Thoracic aorta (tissue), 2 donors: ENCODE results near the gene CDX1. TPM values are rescaled to one million over a fixed set of nuclear protein-coding genes. Genes with fewer than 3 reads are reported as not detected.

Experiments
- ATAC-seq: fragments of 150-250 bp; one replicate; pipeline ENCODE4 v1.8.0; 2017; ENCODE audit warnings: low read depth; ENCODE audit not compliant: insufficient number of reproducible peaks, low FRiP score
- DNase-seq: peaks from one replicate; pipeline ENCODE4 v3.0.0-alpha.2; 2020; ENCODE audit warnings: low spot score
- H3K27ac ChIP-seq, 2 donors: fragments of 200-600 bp; sonication (generic); 1 replicate in 1 of 2; 2 replicates in 1 of 2; pipeline ENCODE4 v1.5.1; 2016; ENCODE audit warnings: mild to moderate bottlenecking in 2 of 2, moderate library complexity in 2 of 2
- H3K27me3 ChIP-seq: fragments of 200-600 bp; sonication (generic); replicated peaks from 2 replicates; pipeline ENCODE4 v1.6.0; 2016; ENCODE audit warnings: mild to moderate bottlenecking; ENCODE audit not compliant: insufficient read depth
- H3K36me3 ChIP-seq: fragments of 200-600 bp; sonication (generic); one replicate; pipeline ENCODE4 v1.5.1; 2016
- H3K4me1 ChIP-seq, 2 donors: fragments of 200-600 bp; sonication (generic); 1 replicate in 1 of 2; 2 replicates in 1 of 2; pipeline versions ENCODE4 v1.5.1 to v1.6.0; 2016; ENCODE audit warnings: low read depth in 2 of 2, mild to moderate bottlenecking in 1 of 2; ENCODE audit not compliant: control insufficient read depth in 1 of 2
- H3K4me3 ChIP-seq: fragments of 200-600 bp; sonication (generic); 2 replicates; pipeline ENCODE4 v1.5.1; 2016; ENCODE audit warnings: mild to moderate bottlenecking
- H3K9me3 ChIP-seq: fragments of 200-600 bp; sonication (generic); 2 replicates; pipeline ENCODE4 v1.5.1; 2016
- total RNA-seq, 2 donors: library from RNA; depleted of rRNA; stranded (reverse); fragments of >200 nt; gene quantifications; one replicate each; pipeline versions ENCODE4 v1.1.0 to v1.2.3, GENCODE V29; 2016
- TF ChIP-seq, protein P1 (sequence below): fragments of 200-600 bp; sonication (generic); IDR thresholded peaks from one replicate; pipeline ENCODE4 v1.5.1; 2019; ENCODE audit warnings: antibody characterized with exemption

The CDX1 gene
- total RNA-seq, 2 donors from 2014 or later: not detected

GRCh38 chr5:150131461-150131860, 35.1 kb upstream of the CDX1 start:
- Histone ChIP-seq H3K4me1 (peaks cover 20 to 69% of the 10 kb centered on the region in 2 donors), H3K9me3 (no peaks in the 10 kb centered on the region), H3K36me3 (peaks cover 68% of the 10 kb centered on the region), H3K27ac (peak overlapping the region in 1 of 2 donors; percentile 97), H3K4me3 (no peak overlapping the region), H3K27me3 (no peaks in the 10 kb centered on the region)
- no peak for ATAC-seq
- TF ChIP-seq, protein P1, sequence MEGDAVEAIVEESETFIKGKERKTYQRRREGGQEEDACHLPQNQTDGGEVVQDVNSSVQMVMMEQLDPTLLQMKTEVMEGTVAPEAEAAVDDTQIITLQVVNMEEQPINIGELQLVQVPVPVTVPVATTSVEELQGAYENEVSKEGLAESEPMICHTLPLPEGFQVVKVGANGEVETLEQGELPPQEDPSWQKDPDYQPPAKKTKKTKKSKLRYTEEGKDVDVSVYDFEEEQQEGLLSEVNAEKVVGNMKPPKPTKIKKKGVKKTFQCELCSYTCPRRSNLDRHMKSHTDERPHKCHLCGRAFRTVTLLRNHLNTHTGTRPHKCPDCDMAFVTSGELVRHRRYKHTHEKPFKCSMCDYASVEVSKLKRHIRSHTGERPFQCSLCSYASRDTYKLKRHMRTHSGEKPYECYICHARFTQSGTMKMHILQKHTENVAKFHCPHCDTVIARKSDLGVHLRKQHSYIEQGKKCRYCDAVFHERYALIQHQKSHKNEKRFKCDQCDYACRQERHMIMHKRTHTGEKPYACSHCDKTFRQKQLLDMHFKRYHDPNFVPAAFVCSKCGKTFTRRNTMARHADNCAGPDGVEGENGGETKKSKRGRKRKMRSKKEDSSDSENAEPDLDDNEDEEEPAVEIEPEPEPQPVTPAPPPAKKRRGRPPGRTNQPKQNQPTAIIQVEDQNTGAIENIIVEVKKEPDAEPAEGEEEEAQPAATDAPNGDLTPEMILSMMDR: no peak
- no peak for DNase-seq

- Histone ChIP-seq H3K27ac (peak overlapping the region; percentile 97), H3K27me3 (no peaks in the 10 kb centered on the region), H3K4me3 (no peak overlapping the region), H3K9me3 (no peaks in the 10 kb centered on the region), H3K36me3 (peaks cover 62% of the 10 kb centered on the region), H3K4me1 (peaks cover 26 to 76% of the 10 kb centered on the region in 2 donors)
- DNase-seq (no peak), ATAC-seq (no peak)
- TF ChIP-seq, protein P1: no peak
These were observed 34.4 kb upstream of the CDX1 start for GRCh38 chr5:150131978-150132694.

GRCh38 chr5:150132740-150133139, 33.8 kb upstream of the CDX1 start:
- no peaks in the 10 kb centered on the region for H3K27me3 ChIP-seq
- H3K4me3 ChIP-seq: no peak overlapping the region
- DNase-seq (no peak), ATAC-seq (no peak)
- peak overlapping the region; percentile 97 for H3K27ac ChIP-seq
- no peaks in the 10 kb centered on the region for H3K9me3 ChIP-seq
- TF ChIP-seq, protein P1: no peak
- peaks cover 59% of the 10 kb centered on the region for H3K36me3 ChIP-seq
- peaks cover 33 to 82% of the 10 kb centered on the region in 2 donors for H3K4me1 ChIP-seq

DNA sequence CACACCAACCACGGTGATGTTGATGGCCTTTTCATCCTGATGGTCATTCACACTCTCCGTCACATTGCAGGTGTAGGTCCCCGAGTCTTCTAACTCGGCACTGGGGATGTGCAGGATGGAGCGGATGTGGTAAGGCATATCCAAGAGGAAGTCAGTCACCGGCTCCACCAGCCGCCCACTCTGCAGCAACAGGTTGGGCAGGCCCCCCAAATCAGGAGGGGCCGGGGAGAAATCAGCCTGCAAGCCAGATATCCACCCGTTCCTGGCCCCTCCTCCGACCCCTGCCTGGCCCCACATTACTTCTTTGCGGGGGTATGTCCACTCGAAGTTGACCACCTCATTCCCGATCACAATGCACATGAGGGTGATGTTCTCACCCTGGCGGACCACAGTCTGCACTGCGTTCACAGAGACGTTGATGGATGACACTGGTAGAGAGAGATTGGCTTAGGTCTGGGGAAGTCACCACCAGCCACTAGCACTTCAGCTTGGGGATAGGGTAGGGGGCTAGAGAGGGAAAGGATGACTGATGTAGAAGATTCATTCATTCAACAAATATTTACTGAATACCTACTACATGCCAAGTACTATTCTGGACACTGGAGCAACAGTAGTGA, 32.9 kb upstream of the CDX1 start:
- Histone ChIP-seq H3K36me3 (peaks cover 49% of the 10 kb centered on the region), H3K4me3 (no peak overlapping the region), H3K4me1 (peaks cover 41 to 91% of the 10 kb centered on the region in 2 donors), H3K27me3 (no peaks in the 10 kb centered on the region), H3K27ac (peak overlapping the region; percentile 97), H3K9me3 (no peaks in the 10 kb centered on the region)
- no peak for DNase-seq
- ATAC-seq: no peak
- TF ChIP-seq, protein P1: no peak

DNA sequence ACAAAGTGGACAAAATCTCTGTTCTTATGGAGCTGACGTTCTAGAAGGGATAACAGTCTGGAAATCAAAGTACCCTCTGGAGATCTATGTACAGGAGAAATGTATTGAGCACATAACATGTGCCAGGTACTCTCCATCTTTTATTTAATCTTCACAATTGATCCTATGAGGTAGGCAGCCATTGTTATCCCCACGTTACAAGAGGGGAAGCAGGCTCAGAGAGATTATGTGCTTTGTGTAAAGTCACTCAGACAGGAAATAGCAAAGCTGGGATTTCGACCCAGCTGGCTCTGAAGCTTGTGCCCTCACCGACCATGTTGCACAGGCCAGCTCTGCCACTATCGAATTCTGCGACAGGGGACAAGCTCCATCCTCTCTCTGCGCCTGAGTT, 32.4 kb upstream of the CDX1 start:
- ATAC-seq (no peak), DNase-seq (no peak)
- no peaks in the 10 kb centered on the region for H3K9me3 ChIP-seq
- TF ChIP-seq, protein P1: no peak
- no peak overlapping the region for H3K4me3 ChIP-seq
- H3K27ac ChIP-seq: peak overlapping the region; percentile 97
- no peaks in the 10 kb centered on the region for H3K27me3 ChIP-seq
- peaks cover 45 to 96% of the 10 kb centered on the region in 2 donors for H3K4me1 ChIP-seq
- H3K36me3 ChIP-seq: peaks cover 44% of the 10 kb centered on the region
